Measurements from ENCODE around the gene PTCRA.

PTCRA gene

DNA sequence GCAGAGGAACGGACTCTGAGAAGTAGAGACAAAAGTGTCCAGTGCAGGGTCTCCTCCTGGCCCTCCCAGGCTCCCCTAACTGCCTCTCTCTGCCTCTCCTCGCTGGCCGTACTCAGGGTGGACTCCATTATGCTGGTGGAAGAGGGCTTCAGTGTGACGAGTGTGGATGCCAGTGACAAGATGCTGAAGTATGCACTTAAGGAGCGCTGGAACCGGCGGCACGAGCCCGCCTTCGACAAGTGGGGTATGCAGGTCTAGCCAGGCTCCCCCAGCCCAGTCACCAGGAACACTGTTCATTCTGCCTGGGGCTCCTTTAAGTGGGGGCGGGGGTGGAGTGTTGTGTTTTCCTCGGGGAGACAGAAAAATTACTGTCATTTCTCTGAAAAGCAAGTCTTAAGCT is 46.2 kb downstream of the PTCRA start:
- no peak for DNase-seq (ENCODE audit: low read depth)
- TF ChIP-seq, protein P1, sequence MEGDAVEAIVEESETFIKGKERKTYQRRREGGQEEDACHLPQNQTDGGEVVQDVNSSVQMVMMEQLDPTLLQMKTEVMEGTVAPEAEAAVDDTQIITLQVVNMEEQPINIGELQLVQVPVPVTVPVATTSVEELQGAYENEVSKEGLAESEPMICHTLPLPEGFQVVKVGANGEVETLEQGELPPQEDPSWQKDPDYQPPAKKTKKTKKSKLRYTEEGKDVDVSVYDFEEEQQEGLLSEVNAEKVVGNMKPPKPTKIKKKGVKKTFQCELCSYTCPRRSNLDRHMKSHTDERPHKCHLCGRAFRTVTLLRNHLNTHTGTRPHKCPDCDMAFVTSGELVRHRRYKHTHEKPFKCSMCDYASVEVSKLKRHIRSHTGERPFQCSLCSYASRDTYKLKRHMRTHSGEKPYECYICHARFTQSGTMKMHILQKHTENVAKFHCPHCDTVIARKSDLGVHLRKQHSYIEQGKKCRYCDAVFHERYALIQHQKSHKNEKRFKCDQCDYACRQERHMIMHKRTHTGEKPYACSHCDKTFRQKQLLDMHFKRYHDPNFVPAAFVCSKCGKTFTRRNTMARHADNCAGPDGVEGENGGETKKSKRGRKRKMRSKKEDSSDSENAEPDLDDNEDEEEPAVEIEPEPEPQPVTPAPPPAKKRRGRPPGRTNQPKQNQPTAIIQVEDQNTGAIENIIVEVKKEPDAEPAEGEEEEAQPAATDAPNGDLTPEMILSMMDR (IDR thresholded peaks at IDR 0.05; ENCODE audit: low read depth, low read length, missing control alignments) = no peak
- no peak overlapping the region for H3K4me3 ChIP-seq (ENCODE audit: low read depth, low read length)

DNA sequence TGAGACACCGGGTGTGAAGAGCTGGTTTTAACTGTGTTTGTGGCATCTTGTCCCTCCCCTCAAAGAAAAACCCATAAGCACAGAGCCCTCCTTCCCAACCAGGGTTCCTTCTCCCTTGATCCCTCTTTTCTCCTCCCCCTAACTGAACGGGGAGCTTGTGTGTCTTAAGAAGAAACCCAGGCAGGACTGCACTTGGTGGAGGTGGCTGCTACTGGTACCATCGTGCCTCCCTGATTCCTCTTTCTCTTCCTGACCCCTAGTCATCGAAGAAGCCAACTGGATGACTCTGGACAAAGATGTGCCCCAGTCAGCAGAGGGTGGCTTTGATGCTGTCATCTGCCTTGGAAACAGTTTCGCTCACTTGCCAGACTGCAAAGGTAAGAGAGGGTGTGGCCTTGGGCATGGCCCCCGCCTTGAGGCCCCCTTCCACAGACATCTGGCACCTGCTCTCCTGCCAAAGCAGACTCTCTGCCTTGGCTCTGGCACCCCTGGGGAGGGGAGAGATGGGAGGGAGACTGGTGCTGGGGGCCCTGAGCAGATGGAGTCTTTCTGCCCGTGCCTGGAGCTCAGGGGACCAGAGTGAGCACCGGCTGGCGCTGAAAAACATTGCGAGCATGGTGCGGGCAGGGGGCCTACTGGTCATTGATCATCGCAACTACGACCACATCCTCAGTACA is 46.8 kb downstream of the PTCRA start:
- DNase-seq (ENCODE audit: low read depth) = no peak
- no peak overlapping the region for H3K4me3 ChIP-seq (ENCODE audit: low read depth, low read length)
- TF ChIP-seq, protein P1 (IDR thresholded peaks at IDR 0.05; ENCODE audit: low read depth, low read length, missing control alignments) = no peak

DNA sequence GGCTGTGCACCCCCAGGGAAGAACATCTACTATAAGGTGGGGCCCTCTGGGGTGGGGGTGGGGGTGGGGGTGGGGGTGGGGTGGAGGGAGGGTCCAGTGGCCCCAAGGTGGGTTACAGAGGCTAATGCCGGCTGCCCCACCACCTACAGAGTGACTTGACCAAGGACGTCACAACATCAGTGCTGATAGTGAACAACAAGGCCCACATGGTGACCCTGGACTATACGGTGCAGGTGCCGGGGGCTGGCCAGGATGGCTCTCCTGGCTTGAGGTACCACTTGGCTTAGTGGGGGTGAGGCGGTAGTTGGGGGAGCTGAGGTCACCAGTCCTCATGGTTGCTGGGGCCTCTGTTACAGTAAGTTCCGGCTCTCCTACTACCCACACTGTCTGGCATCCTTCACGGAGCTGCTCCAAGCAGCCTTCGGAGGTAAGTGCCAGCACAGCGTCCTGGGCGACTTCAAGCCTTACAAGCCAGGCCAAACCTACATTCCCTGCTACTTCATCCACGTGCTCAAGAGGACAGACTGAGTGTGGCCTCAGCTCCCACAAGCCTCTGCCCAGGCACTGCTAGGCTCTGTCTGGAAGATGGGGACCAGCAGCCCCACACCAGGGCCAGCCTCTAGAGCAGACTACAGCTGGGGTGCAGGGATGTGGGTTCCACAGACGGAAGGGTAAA is 47.5 kb downstream of the PTCRA start:
- no peak for DNase-seq (ENCODE audit: low read depth)
- TF ChIP-seq, protein P1 (IDR thresholded peaks at IDR 0.05; ENCODE audit: low read depth, low read length, missing control alignments) = no peak

DNA sequence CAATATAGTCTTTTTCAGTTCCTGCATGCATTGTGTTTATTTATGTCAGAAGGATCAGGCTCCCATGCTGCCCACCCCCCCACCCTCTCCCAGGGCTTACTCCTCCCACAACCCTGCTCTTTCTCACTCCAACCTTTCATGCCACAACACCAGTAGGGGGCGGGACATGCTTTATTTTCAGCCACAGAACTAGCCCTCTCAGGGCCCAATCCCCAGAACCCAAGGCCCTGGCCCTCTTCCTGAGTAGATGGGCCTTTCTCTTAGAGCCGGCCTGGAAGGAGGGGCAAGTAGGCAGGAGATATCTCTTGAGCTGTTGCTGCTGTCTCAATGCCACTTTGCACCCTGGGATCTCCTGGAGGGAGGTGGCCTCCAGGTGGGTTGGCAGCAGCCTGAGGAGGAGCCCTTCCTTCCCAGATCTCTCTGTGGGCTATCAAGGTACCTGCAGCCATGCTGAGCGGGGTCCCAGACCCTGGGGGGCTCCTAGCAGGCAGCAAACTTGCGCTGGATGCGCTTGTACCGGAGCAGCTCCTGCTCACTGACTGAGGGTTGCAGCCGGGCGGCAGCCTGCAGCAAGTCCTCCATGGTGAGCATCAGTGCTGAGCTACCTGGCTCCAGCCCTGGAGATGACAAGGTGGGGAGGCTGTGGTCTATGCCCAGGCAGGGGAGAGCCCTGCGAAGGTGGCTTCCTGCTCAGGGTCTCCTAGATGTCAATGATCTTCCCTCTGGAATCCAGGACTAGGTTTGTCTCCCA is 48.2 kb downstream of the PTCRA start:
- TF ChIP-seq, protein P1 (IDR thresholded peaks at IDR 0.05; ENCODE audit: low read depth, low read length, missing control alignments) = peak; percentile 30
- no peak overlapping the region for H3K4me3 ChIP-seq (ENCODE audit: low read depth, low read length)
- no peak for DNase-seq (ENCODE audit: low read depth)

More for the DNA sequence above, 47.5 kb downstream of the PTCRA start:
- no peak overlapping the region for H3K4me3 ChIP-seq (ENCODE audit: low read depth, low read length)

DNA sequence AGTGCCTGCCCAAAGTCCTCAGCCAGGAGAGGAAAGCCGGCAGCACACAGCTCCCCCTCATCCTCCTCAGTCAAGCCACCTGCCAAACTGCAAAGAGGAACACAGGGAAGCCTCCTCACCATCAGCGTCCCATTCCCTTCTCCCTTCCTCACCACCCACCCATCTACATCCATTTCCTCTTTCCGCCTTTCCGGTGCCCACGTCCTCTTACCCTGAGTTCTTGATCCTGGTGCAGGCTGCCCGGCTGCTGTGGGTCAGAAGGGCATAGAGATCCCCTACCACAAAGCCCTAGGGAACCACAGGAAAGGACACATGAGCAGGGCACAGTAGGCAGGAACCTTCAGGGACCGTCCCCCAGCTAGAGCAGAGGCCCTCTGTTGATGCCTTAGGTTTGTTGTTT is 50.7 kb downstream of the PTCRA start:
- DNase-seq (ENCODE audit: low read depth) = no peak
- TF ChIP-seq, protein P1 (IDR thresholded peaks at IDR 0.05; ENCODE audit: low read depth, low read length, missing control alignments) = no peak
- H3K4me3 ChIP-seq (ENCODE audit: low read depth, low read length) = no peak overlapping the region

DNA sequence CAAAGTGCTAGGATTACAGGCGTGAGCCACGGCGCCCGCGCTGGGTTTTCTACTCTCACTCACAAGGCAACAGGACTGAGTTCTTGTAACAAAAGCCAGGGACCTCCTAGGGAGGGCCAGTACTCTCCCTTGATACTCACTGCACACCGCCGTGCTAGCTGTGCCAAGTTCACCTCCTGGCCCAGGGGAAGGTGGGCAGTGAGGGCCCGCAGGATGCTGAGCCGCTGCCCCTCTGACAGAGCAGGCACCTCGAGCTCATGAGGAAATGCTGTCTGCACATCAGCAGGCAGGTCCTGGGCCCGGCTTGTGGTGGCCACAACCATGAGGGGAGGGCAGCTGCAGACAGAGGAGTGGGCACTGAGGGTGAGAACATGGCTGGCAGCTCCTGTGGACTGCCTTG is 51.4 kb downstream of the PTCRA start:
- TF ChIP-seq, protein P1 (IDR thresholded peaks at IDR 0.05; ENCODE audit: low read depth, low read length, missing control alignments) = no peak
- DNase-seq (ENCODE audit: low read depth) = no peak
- no peak overlapping the region for H3K4me3 ChIP-seq (ENCODE audit: low read depth, low read length)
